Bronchial epithelial cell (primary cell): Measurements from ENCODE around the gene IGFBP4. TPM values are rescaled to one million over a fixed set of nuclear protein-coding genes. Genes with fewer than 3 reads are reported as not detected.
A peak's percentile ranks its signal among the peaks of the same experiment; 100 is the strongest.

Experiments used
- DNase-seq: peaks from one replicate; pipeline ENCODE4 v3.0.0-alpha.2; 2010; ENCODE audit warnings: low read depth
- FAIRE-seq: peaks from 2 replicates; lab custom pipeline; 2011; peaks lifted over from hg19 to GRCh38; lab: Jason Lieb, UNC
- H3K27me3 ChIP-seq: 2 replicates; pipeline ENCODE4 v1.5.1; 2011; ENCODE audit warnings: low read length; ENCODE audit not compliant: control insufficient read depth, insufficient read depth
- H3K36me3 ChIP-seq: 2 replicates; pipeline ENCODE4 v1.5.1; 2011; ENCODE audit warnings: low read length; ENCODE audit not compliant: control insufficient read depth, insufficient read depth
- H3K4me3 ChIP-seq: 2 replicates; pipeline ENCODE4 v1.5.1; 2011; ENCODE audit warnings: mild to moderate bottlenecking, low read depth, low read length, control low read depth
- total RNA-seq: library from RNA; depleted of rRNA; stranded (reverse); fragments of >200 nt; gene quantifications from 2 replicates; pipeline ENCODE4 v1.2.1, GENCODE V29; 2014
- TF ChIP-seq, protein P1 (sequence below): IDR thresholded peaks from 2 replicates; pipeline ENCODE4 v1.5.1; 2011; ENCODE audit warnings: mild to moderate bottlenecking, moderate library complexity, low read length, control low read depth, inconsistent platforms; ENCODE audit not compliant: insufficient read depth, severe bottlenecking

Gene IGFBP4
- total RNA-seq, 1 donor from 2014 or later, result 21.9 TPM

DNA sequence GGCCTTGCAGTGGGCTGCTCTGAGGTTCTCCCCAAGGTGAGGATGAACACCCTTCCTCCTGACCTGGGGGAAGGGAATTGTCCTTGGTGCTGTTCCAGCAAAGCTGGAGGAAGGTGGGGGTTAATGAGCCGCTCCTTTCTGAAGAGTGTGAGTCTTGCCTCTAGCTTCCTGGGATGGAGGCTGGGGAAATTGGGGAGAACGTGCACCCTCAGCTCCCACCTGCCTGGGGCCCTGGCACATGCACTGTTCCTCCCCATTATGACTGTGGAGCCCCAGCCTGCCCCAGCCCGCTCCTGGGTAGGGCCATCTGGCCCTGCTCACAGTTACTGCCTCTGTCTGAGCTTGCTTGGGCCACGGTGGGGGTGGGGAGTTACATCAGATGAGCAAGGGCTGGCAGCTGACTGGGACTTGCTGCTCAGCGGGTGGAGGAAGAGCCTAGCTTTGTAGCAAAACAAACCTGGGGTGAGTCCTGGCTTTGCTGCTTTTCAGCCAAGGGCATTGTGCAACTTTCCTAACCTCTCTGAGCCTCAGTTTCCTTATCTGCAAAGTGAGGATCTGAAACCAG, 47.1 kb downstream of the IGFBP4 start:
- TF ChIP-seq, protein P1, sequence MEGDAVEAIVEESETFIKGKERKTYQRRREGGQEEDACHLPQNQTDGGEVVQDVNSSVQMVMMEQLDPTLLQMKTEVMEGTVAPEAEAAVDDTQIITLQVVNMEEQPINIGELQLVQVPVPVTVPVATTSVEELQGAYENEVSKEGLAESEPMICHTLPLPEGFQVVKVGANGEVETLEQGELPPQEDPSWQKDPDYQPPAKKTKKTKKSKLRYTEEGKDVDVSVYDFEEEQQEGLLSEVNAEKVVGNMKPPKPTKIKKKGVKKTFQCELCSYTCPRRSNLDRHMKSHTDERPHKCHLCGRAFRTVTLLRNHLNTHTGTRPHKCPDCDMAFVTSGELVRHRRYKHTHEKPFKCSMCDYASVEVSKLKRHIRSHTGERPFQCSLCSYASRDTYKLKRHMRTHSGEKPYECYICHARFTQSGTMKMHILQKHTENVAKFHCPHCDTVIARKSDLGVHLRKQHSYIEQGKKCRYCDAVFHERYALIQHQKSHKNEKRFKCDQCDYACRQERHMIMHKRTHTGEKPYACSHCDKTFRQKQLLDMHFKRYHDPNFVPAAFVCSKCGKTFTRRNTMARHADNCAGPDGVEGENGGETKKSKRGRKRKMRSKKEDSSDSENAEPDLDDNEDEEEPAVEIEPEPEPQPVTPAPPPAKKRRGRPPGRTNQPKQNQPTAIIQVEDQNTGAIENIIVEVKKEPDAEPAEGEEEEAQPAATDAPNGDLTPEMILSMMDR, result no peak
- no peak overlapping the region for H3K4me3 ChIP-seq
- DNase-seq, result peak; percentile 82
- no peaks in the 10 kb centered on the region for H3K27me3 ChIP-seq
- FAIRE-seq, result peak; percentile 86
- H3K36me3 ChIP-seq, result peaks cover 49% of the 10 kb centered on the region

DNA sequence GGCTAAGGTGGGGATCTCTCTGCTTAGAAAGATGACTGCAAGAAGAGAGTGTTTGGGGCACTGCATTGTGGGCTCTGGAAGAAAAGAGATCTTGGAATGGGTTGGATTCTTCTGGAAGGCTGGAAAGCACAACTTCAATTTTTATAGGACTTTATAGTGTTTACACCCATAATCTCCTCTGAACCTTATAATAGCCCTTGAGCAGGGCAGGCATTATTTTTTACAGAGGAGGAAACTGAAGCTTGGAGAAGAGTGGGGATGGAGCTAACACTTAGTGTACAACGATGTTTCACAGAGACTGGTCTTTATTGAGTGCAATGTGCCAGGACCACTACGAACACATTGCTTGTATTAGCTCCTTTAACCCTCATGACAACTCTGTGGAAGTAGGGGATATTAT, 47.7 kb downstream of the IGFBP4 start:
- TF ChIP-seq, protein P1, result no peak
- DNase-seq (no peak), FAIRE-seq (peak; percentile 72)
- H3K36me3 ChIP-seq, result peaks cover 48% of the 10 kb centered on the region
- H3K27me3 ChIP-seq, result no peaks in the 10 kb centered on the region
- H3K4me3 ChIP-seq, result no peak overlapping the region

DNA sequence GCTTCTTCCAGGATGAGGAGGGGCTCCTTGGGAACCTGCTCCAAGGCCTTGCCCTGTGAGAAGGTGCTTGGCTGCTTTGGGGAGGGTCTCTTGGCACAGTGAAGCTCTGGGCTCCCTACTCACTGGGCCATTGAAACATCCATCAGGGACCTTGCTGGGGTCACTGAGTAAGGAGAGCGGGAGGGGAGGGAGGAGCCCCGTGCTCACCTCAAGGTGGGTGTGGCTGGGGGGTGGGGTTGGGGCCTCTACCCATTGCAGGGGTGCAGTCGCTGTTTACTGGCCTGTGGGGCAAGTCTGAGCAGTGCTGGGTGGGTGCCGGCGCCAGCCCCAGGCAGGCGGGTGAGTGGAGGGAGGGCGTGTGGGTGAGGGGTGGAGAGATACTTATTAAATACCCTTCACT, 48.2 kb downstream of the IGFBP4 start:
- TF ChIP-seq, protein P1, result no peak
- no peak overlapping the region for H3K4me3 ChIP-seq
- FAIRE-seq, result no peak
- peaks cover 53% of the 10 kb centered on the region for H3K36me3 ChIP-seq
- peak; percentile 62 for DNase-seq
- H3K27me3 ChIP-seq, result no peaks in the 10 kb centered on the region

DNA sequence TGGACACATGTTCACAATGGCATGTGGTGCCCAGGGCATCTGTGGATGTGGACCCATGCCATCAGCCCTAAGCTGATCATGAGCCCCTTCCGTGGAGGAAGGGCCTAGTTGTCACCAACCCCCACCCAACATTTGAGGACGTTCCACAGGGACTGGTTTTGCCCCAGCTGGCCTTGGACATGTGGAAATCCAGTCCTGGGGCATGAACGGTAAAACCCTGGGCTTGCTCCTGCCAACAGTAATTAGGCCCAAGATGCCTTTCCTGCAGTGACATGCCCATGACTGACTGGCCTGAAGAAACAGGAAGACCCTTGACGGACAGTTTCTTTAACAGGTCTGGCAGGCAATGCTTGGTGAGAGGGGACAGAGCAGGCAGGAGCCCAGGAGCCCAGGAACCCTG, 50.4 kb downstream of the IGFBP4 start:
- TF ChIP-seq, protein P1, result no peak
- peak; percentile 87 for DNase-seq
- peak; percentile 66 for FAIRE-seq
- peaks cover 48% of the 10 kb centered on the region for H3K36me3 ChIP-seq
- H3K4me3 ChIP-seq, result no peak overlapping the region
- no peaks in the 10 kb centered on the region for H3K27me3 ChIP-seq

DNA sequence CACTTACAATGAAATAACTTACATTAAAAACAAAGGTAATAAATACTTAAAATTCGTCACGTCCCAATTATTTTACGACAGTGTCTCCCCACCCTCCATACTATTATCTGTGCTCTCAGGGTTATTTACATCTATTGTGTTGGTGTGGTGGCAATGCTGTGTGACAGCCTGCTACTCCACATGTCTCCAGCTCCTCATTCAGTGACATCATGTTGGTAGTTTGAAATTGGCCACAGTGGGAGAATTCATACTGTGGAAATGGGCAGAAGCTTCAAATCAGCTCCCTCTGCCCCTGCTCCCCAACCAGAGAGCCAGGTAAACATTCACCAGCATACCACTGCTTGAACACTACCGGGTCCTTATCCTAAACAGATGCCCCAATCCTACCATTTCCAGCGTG, 51.9 kb downstream of the IGFBP4 start:
- Histone ChIP-seq H3K36me3 (peaks cover 45% of the 10 kb centered on the region), H3K4me3 (no peak overlapping the region), H3K27me3 (no peaks in the 10 kb centered on the region)
- FAIRE-seq (no peak), DNase-seq (no peak)
- TF ChIP-seq, protein P1, result no peak

DNA sequence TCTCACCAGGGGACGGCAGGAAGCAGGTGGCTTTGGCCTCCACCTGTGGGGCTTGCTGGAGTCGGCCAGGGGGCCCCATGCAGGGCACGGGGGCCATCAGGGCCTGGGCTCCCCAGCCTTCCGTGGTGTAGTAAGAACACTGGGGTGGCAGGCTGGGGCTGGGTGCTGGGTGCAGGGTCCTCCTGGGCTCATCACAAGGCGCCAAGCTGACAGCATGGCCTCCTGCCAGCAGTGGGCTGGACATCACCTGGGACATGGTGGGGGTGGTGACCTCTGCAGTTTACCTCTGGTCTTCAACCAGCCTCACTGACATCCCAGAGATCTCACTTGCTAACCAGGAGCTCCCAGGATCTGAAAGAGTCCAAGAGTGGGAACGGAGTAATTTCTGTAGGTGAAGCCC, 52.9 kb downstream of the IGFBP4 start:
- H3K36me3 ChIP-seq, result peaks cover 50% of the 10 kb centered on the region
- TF ChIP-seq, protein P1, result no peak
- no peaks in the 10 kb centered on the region for H3K27me3 ChIP-seq
- no peak for DNase-seq
- H3K4me3 ChIP-seq, result peak overlapping the region; percentile 1
- FAIRE-seq, result no peak
